ENCODE data around the gene SYT8.
A peak's percentile ranks its signal among the peaks of the same experiment; 100 is the strongest.

Gene SYT8

GRCh38 chr11:1829039-1829820 is 5.6 kb upstream of the SYT8 start:
- DNase-seq = no peak
- in situ Hi-C loops (cut with MboI; ENCODE audit: low pct_unique_long_range_greater_than_20kb, low sequenced_read_pairs) = loop anchor here (10.0 kb wide), 1 partner anchor 114 kb away; no protein-coding TSS in a partner anchor

DNA sequence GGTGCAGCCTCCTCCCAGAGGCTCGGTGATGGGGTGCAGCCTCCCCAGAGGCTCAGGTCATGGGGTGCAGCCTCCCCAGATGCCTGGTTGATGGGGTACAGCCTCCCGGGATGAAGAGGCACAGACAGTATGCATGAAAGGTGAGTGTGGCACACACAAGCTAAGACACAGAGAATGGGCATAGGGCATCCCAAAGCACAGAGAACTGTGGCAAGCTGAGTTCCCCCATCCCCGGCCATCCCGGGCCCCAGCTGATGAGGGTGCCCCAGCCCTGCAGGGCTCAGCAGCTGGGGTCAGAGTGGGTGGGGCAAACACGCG is 4.8 kb upstream of the SYT8 start:
- no peak for DNase-seq
- in situ Hi-C loops (cut with MboI; ENCODE audit: low pct_unique_long_range_greater_than_20kb, low sequenced_read_pairs) = no loop called here

- DNase-seq = no peak
- in situ Hi-C loops (cut with MboI; ENCODE audit: low pct_unique_long_range_greater_than_20kb, low sequenced_read_pairs) = no loop called here
Observed at GRCh38 chr11:1830322-1831223, 4.2 kb upstream of the SYT8 start.

DNA sequence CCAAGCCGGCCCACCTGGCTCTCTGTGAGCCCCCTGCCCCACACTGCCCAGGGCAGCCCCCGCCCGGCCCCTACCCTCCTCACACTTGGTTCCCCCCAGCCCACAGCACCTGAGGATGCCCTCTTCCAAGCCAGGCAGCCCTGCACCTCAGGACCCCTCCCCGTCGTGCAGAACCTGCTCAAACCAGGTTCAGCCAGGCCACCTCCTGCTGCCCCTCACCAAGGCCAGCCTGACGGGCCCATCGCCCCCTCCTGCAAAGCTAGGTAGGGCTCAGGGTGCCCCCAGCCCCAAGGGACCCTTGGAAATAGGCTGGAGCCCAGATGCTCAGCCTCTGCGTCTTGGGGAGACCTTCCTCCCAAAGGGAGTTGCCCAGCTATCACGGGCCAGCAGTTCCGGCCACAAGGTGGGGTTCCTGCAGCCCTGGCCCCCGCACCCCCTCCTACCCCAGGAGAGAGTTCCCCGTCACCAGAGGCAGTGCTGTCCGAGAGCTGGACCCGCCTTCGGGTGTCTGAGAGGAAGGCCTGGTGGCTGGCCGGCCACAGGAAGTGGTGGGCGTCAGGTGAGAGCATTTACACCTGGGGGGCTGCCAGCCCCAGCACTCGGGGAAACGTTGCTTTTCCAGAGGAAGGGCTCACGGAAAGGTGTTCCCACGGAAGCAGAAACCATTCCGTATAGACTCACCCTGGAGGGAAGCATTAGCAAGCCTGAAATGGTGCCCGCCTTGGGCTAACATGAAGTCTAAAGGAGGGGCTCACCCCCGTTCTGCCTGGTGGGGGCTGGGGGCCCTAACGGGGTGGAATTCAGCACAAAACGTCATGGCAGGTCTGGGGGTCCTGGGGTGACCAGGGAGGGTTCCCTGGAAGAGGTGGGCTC is 3.2 kb upstream of the SYT8 start:
- in situ Hi-C loops (cut with MboI; ENCODE audit: low pct_unique_long_range_greater_than_20kb, low sequenced_read_pairs) = no loop called here
- no peak for DNase-seq

DNA sequence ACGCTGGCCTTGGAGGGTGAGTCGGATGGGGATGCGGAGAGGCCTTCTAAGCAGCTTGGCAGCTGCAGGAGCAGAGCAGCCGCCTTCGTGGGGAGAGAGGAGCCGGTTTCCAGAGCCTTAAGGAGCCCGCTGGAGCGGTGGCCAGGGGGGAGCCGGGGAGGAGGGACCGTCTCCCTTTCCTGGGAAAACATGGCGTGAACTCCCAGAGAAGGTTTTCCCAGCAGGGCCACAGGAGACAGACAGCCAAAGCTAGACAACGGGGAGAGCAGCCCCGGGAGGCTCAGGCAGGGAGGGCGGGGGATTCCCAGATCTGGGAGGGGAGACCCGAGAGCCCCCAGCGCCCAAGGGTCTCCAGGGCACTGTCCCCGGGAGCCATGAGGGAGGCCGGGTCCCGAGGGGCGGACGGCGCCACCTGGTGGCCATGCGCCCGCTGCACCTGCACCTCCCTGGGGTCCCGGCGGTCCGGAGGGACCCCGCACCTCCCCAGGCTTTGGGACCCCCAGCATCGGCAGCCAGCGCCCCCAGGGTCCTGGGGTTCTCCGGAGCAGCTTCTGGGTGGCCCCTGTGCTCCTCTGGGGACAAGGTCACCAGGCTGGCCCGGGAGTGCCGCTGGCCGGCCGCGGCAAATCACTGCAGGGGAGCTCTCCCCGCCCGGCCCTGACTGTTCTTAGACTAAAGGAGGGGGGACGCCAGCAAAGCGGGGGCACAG is 2.4 kb upstream of the SYT8 start:
- peak; percentile 51 for DNase-seq
- in situ Hi-C loops (cut with MboI; ENCODE audit: low pct_unique_long_range_greater_than_20kb, low sequenced_read_pairs) = no loop called here

DNA sequence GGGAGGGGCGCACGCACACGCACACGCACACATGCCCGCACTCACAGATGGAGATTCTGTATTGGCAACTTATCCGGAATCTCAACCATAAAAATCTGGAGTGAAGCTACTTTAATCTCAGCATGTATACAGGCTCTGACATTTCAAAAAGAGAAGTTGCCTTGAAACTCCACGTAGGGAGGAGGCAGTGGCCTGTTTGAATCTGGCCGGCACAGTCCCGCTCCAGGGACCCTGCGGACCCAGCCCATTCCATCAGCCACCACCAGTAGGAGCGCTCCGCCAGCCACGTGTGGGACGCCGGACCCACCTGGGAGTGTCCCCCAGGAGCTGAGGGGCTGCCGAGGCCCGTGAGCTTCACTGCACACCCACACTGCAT is 1.9 kb upstream of the SYT8 start:
- DNase-seq = no peak
- in situ Hi-C loops (cut with MboI; ENCODE audit: low pct_unique_long_range_greater_than_20kb, low sequenced_read_pairs) = no loop called here

DNA sequence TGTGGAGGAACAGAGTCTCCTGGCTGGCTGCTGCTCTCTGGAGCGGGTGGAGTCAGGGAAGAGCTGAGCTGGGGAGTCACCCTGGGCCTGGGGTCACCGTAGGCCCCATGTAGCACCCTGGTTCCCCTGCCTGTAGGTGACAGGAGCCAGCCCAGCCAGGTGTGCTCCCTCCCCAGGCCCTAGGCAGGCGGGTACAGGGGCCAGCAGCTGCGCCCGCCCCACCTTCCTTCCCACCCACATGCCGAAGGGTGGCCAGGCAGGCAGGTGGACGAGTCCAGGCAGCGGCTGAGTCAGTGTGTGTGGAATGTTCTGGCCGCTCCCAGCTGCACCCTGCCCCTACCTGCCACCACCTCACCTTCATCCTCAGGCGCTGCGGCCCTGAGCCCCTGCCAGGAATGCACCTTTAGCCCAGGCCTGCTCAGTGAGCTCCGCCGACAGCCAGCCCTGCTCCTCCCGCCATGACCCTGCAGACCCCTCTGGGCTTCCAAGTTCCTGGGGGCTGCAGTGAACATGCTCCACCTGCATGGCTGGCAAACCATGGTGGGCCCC is 654 bp upstream of the SYT8 start:
- in situ Hi-C loops (cut with MboI; ENCODE audit: low pct_unique_long_range_greater_than_20kb, low sequenced_read_pairs) = no loop called here
- no peak for DNase-seq

DNA sequence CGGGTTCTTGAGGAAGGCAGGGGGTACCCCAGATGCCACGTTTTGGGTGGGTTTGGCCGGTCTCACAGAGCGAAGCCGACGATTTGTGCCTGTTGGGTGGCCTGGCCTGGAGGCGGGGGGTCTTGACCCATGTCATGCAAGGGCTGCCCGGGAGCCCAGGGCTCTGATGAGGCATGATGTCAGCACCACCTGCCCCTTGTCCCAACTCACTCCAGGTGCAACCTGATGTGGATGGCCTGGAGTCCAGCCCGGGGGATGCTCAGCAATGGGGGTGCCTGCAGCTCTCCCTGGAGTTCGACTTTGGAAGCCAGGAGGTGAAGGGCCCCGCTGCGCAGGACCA is 851 bp downstream of the SYT8 start:
- in situ Hi-C loops (cut with MboI; ENCODE audit: low pct_unique_long_range_greater_than_20kb, low sequenced_read_pairs) = no loop called here
- no peak for DNase-seq

- in situ Hi-C loops (cut with MboI; ENCODE audit: low pct_unique_long_range_greater_than_20kb, low sequenced_read_pairs) = no loop called here
- DNase-seq = no peak
Observed at GRCh38 chr11:1836011-1836945, 1.5 kb downstream of the SYT8 start.

- DNase-seq = peak; percentile 69
- in situ Hi-C loops (cut with MboI; ENCODE audit: low pct_unique_long_range_greater_than_20kb, low sequenced_read_pairs) = no loop called here
Observed at GRCh38 chr11:1837171-1838076, 2.6 kb downstream of the SYT8 start.

DNA sequence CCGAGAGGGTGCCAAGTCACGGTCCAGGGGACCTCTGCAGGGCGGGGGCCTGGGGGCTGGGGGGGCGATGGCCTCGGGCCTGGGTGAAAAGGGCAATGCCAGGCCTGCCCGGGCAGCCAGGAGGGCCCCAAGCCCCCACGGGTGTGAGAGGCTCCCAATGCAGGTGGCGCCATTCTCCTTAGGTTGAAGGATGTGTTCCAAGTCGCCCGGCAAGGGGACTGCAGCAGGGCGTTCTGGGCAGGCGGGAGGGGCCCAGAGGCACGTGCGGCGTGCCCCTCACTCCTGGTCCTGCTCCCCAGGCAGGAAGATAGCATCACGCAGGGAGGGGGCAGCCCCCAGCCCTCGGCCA is 3.3 kb downstream of the SYT8 start:
- in situ Hi-C loops (cut with MboI; ENCODE audit: low pct_unique_long_range_greater_than_20kb, low sequenced_read_pairs) = no loop called here
- no peak for DNase-seq

DNA sequence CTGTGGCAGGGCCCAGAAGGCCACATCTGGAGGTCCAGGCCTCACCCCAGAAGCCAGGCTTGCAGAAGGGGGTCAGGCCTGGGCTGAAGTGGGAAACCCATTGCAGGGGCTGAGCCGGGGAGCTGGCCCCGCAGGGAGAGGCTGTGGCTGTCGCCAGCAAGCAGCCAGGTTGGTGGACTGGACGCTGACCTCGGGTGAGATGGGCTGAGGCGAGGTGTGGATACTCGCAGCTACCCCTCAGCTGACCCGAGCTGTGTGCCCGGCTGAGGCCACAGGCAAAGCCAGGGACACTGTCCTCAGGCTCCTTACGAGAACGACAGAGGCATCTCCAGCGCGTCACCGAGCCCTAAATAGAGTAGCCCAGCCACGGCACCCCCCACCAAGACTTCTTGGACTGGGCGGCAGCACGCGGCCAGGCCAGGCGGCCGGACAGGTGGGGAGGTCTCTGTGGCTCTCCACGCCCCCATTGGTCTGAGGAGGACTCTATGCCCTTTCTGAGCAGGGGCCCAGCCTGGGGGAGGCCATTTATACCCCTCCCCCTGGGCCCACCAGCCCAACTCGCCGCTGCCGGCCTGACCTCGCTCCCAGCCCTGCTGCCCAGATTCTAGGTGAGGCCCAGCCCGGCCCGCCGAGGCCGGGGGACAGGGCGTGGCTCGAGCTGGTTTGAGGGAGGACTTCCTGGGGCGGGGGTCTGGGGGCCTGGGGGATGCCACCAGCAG is 3.8 kb downstream of the SYT8 start, which contains the start of gene TNNI2:
TNNI2 (plus strand) TSS at position 556 of the 719 bp plus-strand sequence. CDS start 716 bp downstream, outside the sequence.
- in situ Hi-C loops (cut with MboI; ENCODE audit: low pct_unique_long_range_greater_than_20kb, low sequenced_read_pairs) = no loop called here
- DNase-seq = no peak

DNA sequence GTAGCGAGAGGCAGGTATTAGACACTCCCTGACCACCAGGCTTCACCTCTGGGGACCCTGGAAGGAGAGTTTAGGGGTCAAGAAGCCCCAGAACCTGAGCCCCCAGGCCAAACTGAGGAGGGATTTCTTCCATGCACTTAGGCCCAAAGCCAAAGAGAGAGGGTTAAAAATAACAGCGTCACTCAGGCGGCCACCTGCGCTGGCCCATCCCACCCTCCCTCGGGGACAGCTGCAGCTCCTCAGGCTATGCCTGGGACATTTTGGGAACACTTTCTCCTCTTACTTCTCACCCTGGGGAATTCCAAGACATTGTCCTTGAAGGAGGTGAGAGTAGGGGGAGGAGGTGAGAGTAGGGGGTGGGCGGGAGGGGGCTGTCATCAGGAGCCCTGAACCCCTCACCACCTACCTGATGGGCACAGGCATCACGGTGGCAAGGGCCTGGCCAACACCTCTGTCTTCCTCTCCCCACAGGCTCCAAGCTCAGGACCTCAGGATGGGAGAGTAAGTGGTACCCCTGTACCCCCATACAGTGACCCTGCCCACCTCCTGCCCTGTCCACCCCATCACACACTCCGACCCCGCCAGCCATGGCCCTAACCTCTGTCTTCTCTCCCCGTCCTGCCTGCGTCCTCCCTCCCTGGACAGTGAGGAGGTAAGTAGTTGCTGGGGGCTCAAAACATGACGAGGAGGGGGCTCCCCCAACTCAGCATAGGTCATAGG is 4.6 kb downstream of the SYT8 start:
- in situ Hi-C loops (cut with MboI; ENCODE audit: low pct_unique_long_range_greater_than_20kb, low sequenced_read_pairs) = no loop called here
- no peak for DNase-seq

GRCh38 chr11:1839924-1840779 is 5.4 kb downstream of the SYT8 start:
- in situ Hi-C loops (cut with MboI; ENCODE audit: low pct_unique_long_range_greater_than_20kb, low sequenced_read_pairs) = no loop called here
- peak; percentile 69 for DNase-seq

All from KBM-7 (cell line).